Prostate gland (tissue), 2 donors: ENCODE measurements around the gene AHNAK. TPM values are rescaled to one million over a fixed set of nuclear protein-coding genes. Genes with fewer than 3 reads are reported as not detected.

ENCODE experiments used
- DNase-seq: peaks from one replicate; pipeline ENCODE4 v3.0.0-alpha.2; 2019; ENCODE audit warnings: low spot score
- H3K27ac ChIP-seq, 2 donors: fragments of 200-600 bp; sonication (generic); 2 replicates each; pipeline ENCODE4 v1.5.1; 2017 to 2019
- H3K27me3 ChIP-seq: fragments of 200-600 bp; sonication (generic); replicated peaks from 2 replicates; pipeline ENCODE4 v1.5.1; 2019; ENCODE audit not compliant: insufficient read depth
- H3K36me3 ChIP-seq, 2 donors: fragments of 200-600 bp; sonication (generic); 1 replicate in 1 of 2; 2 replicates in 1 of 2; pipeline versions ENCODE4 v1.5.1 to v1.8.1; 2017 to 2019
- H3K4me1 ChIP-seq: fragments of 200-600 bp; sonication (generic); replicated peaks from 2 replicates; pipeline ENCODE4 v1.5.1; 2019
- H3K4me3 ChIP-seq, 2 donors: fragments of 200-600 bp; sonication (generic); 2 replicates each; pipeline ENCODE4 v1.5.1; 2017 to 2019
- H3K9me3 ChIP-seq: fragments of 200-600 bp; sonication (generic); 2 replicates; pipeline ENCODE4 v1.5.1; 2017
- POLR2A ChIP-seq: fragments of 450-650 bp; IDR thresholded peaks from one replicate; pipeline ENCODE4 v1.6.1; 2016; ENCODE audit warnings: antibody characterized with exemption, mild to moderate bottlenecking
- POLR2AphosphoS5 ChIP-seq: sonication (generic); formaldehyde crosslinking; IDR thresholded peaks from one replicate; pipeline ENCODE4 v1.6.1; 2017; ENCODE audit warnings: antibody characterized with exemption
- WGBS: methylation state at CpG from one replicate; pipeline ENCODE4 v1.1.5; 2018; 5-methylcytosine and 5-hydroxymethylcytosine counted together
- intact Hi-C: fragments of 100-400 bp; cut with DNase I; formaldehyde crosslinking; loops from one replicate; pipeline ENCODE4 v1.14.2; 2022
- total RNA-seq, 2 donors: library from RNA; depleted of rRNA; stranded (reverse); fragments of >200 nt; gene quantifications; one replicate each; pipeline ENCODE4 v1.1.0, GENCODE V29; 2016
- TF ChIP-seq, protein P1 (sequence below), 4 experiments: fragments of 200-600 bp in 2 of 4; fragments of 450-650 bp in 2 of 4; sonication (generic) in 2 of 4; IDR thresholded peaks; 1 replicate in 3 of 4; 2 replicates in 1 of 4; pipeline ENCODE4 v1.5.1; 2016 to 2019; ENCODE audit warnings: antibody characterized with exemption in 4 of 4, mild to moderate bottlenecking in 2 of 4, moderate library complexity in 2 of 4

AHNAK gene
- total RNA-seq, 2 donors from 2014 or later = 367 to 434 TPM

GRCh38 chr11:62559204-62559603 is 12.6 kb upstream of the AHNAK start:
- Histone ChIP-seq H3K4me1 (peaks cover 30% of the 10 kb centered on the region), H3K9me3 (no peaks in the 10 kb centered on the region), H3K36me3 (peaks cover 7 to 8% of the 10 kb centered on the region in 2 donors), H3K27me3 (no peaks in the 10 kb centered on the region), H3K4me3 (no peak overlapping the region), H3K27ac (no peak overlapping the region)
- DNase-seq = no peak
- no peak for TF ChIP-seq POLR2A
- TF ChIP-seq, protein P1, sequence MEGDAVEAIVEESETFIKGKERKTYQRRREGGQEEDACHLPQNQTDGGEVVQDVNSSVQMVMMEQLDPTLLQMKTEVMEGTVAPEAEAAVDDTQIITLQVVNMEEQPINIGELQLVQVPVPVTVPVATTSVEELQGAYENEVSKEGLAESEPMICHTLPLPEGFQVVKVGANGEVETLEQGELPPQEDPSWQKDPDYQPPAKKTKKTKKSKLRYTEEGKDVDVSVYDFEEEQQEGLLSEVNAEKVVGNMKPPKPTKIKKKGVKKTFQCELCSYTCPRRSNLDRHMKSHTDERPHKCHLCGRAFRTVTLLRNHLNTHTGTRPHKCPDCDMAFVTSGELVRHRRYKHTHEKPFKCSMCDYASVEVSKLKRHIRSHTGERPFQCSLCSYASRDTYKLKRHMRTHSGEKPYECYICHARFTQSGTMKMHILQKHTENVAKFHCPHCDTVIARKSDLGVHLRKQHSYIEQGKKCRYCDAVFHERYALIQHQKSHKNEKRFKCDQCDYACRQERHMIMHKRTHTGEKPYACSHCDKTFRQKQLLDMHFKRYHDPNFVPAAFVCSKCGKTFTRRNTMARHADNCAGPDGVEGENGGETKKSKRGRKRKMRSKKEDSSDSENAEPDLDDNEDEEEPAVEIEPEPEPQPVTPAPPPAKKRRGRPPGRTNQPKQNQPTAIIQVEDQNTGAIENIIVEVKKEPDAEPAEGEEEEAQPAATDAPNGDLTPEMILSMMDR (IDR thresholded peaks at IDR 0.05) = no peak
- no peak for TF ChIP-seq POLR2AphosphoS5
- intact Hi-C loops = no loop called here
- 80% methylated on average over 8 of the region's 8 CpGs for WGBS

DNA sequence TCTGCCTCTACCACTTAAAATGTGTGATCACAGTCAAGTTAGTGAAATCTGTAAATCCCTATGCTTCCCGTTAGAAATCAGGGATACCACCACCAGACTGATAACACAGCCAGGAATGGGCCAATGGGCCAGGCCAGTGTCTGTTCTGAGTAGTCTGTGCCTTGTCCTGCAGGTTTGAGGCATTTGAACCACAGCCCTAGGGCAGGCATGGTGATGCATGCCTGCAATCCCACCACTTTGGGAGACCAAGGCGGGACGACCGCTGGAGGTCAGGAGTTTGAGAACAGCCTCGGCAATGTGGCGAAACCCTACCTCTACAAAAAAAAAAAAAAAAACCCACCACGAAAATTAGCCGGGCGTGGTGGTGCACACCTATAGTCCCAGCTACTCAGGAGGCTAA is 12.1 kb upstream of the AHNAK start:
- no peaks in the 10 kb centered on the region for H3K9me3 ChIP-seq
- 82% methylated on average over 9 of the region's 9 CpGs for WGBS
- DNase-seq = no peak
- TF ChIP-seq, protein P1 (IDR thresholded peaks at IDR 0.05) = no peak
- TF ChIP-seq POLR2A (no peak), POLR2AphosphoS5 (no peak)
- peaks cover 7 to 8% of the 10 kb centered on the region in 2 donors for H3K36me3 ChIP-seq
- peaks cover 36% of the 10 kb centered on the region for H3K4me1 ChIP-seq
- H3K27ac ChIP-seq = no peak overlapping the region
- intact Hi-C loops = no loop called here
- no peaks in the 10 kb centered on the region for H3K27me3 ChIP-seq
- H3K4me3 ChIP-seq = no peak overlapping the region

GRCh38 chr11:62556875-62557631 is 10.4 kb upstream of the AHNAK start:
- Histone ChIP-seq H3K36me3 (peaks cover 4 to 7% of the 10 kb centered on the region in 2 donors), H3K27me3 (no peaks in the 10 kb centered on the region), H3K27ac (peak overlapping the region; percentile 91 to 93), H3K4me1 (peaks cover 47% of the 10 kb centered on the region), H3K4me3 (no peak overlapping the region), H3K9me3 (no peaks in the 10 kb centered on the region)
- DNase-seq = no peak
- intact Hi-C loops = no loop called here
- TF ChIP-seq POLR2AphosphoS5 (no peak), POLR2A (no peak)
- TF ChIP-seq, protein P1 (IDR thresholded peaks at IDR 0.05) = no peak
- WGBS = 51% methylated on average over 3 of the region's 3 CpGs

GRCh38 chr11:62556108-62556874 is 9.7 kb upstream of the AHNAK start:
- 9% methylated on average over 14 of the region's 14 CpGs for WGBS
- H3K4me3 ChIP-seq = no peak overlapping the region
- H3K4me1 ChIP-seq = peaks cover 47% of the 10 kb centered on the region
- no peaks in the 10 kb centered on the region for H3K27me3 ChIP-seq
- TF ChIP-seq POLR2AphosphoS5 = peak; percentile 66
- TF ChIP-seq, protein P1 (IDR thresholded peaks at IDR 0.05) = peak in 1 of 4 experiments; percentile 22
- TF ChIP-seq POLR2A = peak; percentile 14
- peak overlapping the region; percentile 91 to 93 for H3K27ac ChIP-seq
- intact Hi-C loops = no loop called here
- peaks cover 3 to 7% of the 10 kb centered on the region in 2 donors for H3K36me3 ChIP-seq
- no peaks in the 10 kb centered on the region for H3K9me3 ChIP-seq
- DNase-seq = peak; percentile 87
